ENCODE measurements around the gene WT1. TPM values are rescaled to one million over a fixed set of nuclear protein-coding genes. Genes with fewer than 3 reads are reported as not detected.

Gene WT1

Small RNA genes within 50 kb of the gene (small RNA-seq; reads per million reads assigned to genes)
- not detected for gene RF02204 (ENCODE audit: low read depth)
- gene RF02205 (ENCODE audit: low read depth): not detected

Measured in mesenchymal stem cell (in vitro differentiated cells and primary cell).